Urinary bladder (tissue), 4 donors: ENCODE measurements around the gene ANTXR1. TPM values are rescaled to one million over a fixed set of nuclear protein-coding genes. Genes with fewer than 3 reads are reported as not detected.

Source experiments
- DNase-seq: peaks from one replicate; pipeline ENCODE4 v3.0.0-alpha.2; 2015; ENCODE audit errors: extremely low spot score
- H3K27ac ChIP-seq: one replicate; pipeline ENCODE4 v1.5.1; 2013; ENCODE audit warnings: low read depth, mild to moderate bottlenecking, moderate library complexity
- H3K36me3 ChIP-seq: one replicate; pipeline ENCODE4 v1.6.1; 2013; ENCODE audit warnings: mild to moderate bottlenecking, moderate library complexity; ENCODE audit not compliant: insufficient read depth
- H3K4me1 ChIP-seq: one replicate; pipeline ENCODE4 v1.6.1; 2013; ENCODE audit warnings: mild to moderate bottlenecking, moderate library complexity; ENCODE audit not compliant: insufficient read depth
- H3K4me3 ChIP-seq: one replicate; pipeline ENCODE4 v1.5.1; 2013; ENCODE audit warnings: low read depth, low read length
- WGBS: extraction: QIAGEN DNeasy Blood & Tissue Kit; methylation state at CpG from one replicate; pipeline ENCODE4 v1.1.7; 2013; 5-methylcytosine and 5-hydroxymethylcytosine counted together
- polyA plus RNA-seq: library from polyadenylated mRNA; stranded (reverse); fragments of 200-250 nt; gene quantifications from one replicate; pipeline ENCODE4 v1.2.3, GENCODE V29; 2013
- total RNA-seq: library from RNA; depleted of rRNA; stranded (reverse); fragments of >200 nt; gene quantifications from one replicate; pipeline ENCODE4 v1.2.3, GENCODE V29; 2014
- donor health status: healthy with polysubstance abuse.
- donor health status: healthy.

ANTXR1 gene
- total and polyA plus RNA-seq, 2 donors: 53.0 to 138 TPM

GRCh38 chr2:69118609-69119008 lies 105.6 kb downstream of the ANTXR1 start:
- no peak for DNase-seq
- no peaks in the 10 kb centered on the region for H3K36me3 ChIP-seq
- WGBS: 65% methylated on average over 13 of the region's 13 CpGs
- no peak overlapping the region for H3K4me3 ChIP-seq
- H3K27ac ChIP-seq: peak overlapping the region; percentile 11
- no peaks in the 10 kb centered on the region for H3K4me1 ChIP-seq

GRCh38 chr2:69119104-69119894 lies 106.3 kb downstream of the ANTXR1 start:
- H3K4me3 ChIP-seq: no peak overlapping the region
- no peak overlapping the region for H3K27ac ChIP-seq
- no peaks in the 10 kb centered on the region for H3K36me3 ChIP-seq
- no peak for DNase-seq
- H3K4me1 ChIP-seq: no peaks in the 10 kb centered on the region
- 75% methylated on average over 16 of the region's 16 CpGs for WGBS

GRCh38 chr2:69122271-69122670 lies 109.3 kb downstream of the ANTXR1 start:
- Histone ChIP-seq H3K4me1 (no peaks in the 10 kb centered on the region), H3K36me3 (no peaks in the 10 kb centered on the region), H3K4me3 (no peak overlapping the region), H3K27ac (no peak overlapping the region)
- DNase-seq: no peak
- WGBS: 84% methylated on average over 4 of the region's 4 CpGs

- WGBS: 82% methylated on average over 5 of the region's 5 CpGs
Measured at GRCh38 chr2:69123182-69123581, 110.2 kb downstream of the ANTXR1 start.

GRCh38 chr2:69124343-69124742 lies 111.4 kb downstream of the ANTXR1 start:
- DNase-seq: no peak
- 76% methylated on average over 4 of the region's 4 CpGs for WGBS
- Histone ChIP-seq H3K27ac (no peak overlapping the region), H3K36me3 (no peaks in the 10 kb centered on the region), H3K4me3 (no peak overlapping the region), H3K4me1 (no peaks in the 10 kb centered on the region)

More at GRCh38 chr2:69123182-69123581, 110.2 kb downstream of the ANTXR1 start:
- no peak for DNase-seq
- H3K4me3 ChIP-seq: no peak overlapping the region
- no peaks in the 10 kb centered on the region for H3K4me1 ChIP-seq
- no peaks in the 10 kb centered on the region for H3K36me3 ChIP-seq
- H3K27ac ChIP-seq: no peak overlapping the region

GRCh38 chr2:69125816-69126215 lies 112.8 kb downstream of the ANTXR1 start:
- H3K36me3 ChIP-seq: no peaks in the 10 kb centered on the region
- no peaks in the 10 kb centered on the region for H3K4me1 ChIP-seq
- no peak overlapping the region for H3K27ac ChIP-seq
- H3K4me3 ChIP-seq: no peak overlapping the region
- 91% methylated on average over 3 of the region's 3 CpGs for WGBS
- DNase-seq: no peak

- H3K27ac ChIP-seq: no peak overlapping the region
- H3K4me1 ChIP-seq: no peaks in the 10 kb centered on the region
- no peaks in the 10 kb centered on the region for H3K36me3 ChIP-seq
- DNase-seq: no peak
- H3K4me3 ChIP-seq: no peak overlapping the region
Measured at GRCh38 chr2:69126341-69126740, 113.4 kb downstream of the ANTXR1 start.

GRCh38 chr2:69131452-69131851 lies 118.5 kb downstream of the ANTXR1 start:
- DNase-seq: no peak
- Histone ChIP-seq H3K4me1 (no peaks in the 10 kb centered on the region), H3K4me3 (no peak overlapping the region), H3K36me3 (peaks cover 3% of the 10 kb centered on the region), H3K27ac (no peak overlapping the region)
- 96% methylated on average over 6 of the region's 6 CpGs for WGBS

- no peaks in the 10 kb centered on the region for H3K4me1 ChIP-seq
- no peak overlapping the region for H3K27ac ChIP-seq
- no peak for DNase-seq
- H3K4me3 ChIP-seq: no peak overlapping the region
- WGBS: 97% methylated on average over 4 of the region's 4 CpGs
- peaks cover 3% of the 10 kb centered on the region for H3K36me3 ChIP-seq
Measured at GRCh38 chr2:69131983-69132675, 119.2 kb downstream of the ANTXR1 start.

- Histone ChIP-seq H3K4me1 (no peaks in the 10 kb centered on the region), H3K4me3 (no peak overlapping the region), H3K27ac (no peak overlapping the region), H3K36me3 (peaks cover 3% of the 10 kb centered on the region)
- 96% methylated on average over 6 of the region's 6 CpGs for WGBS
- DNase-seq: no peak
Measured at GRCh38 chr2:69132960-69133590, 120.1 kb downstream of the ANTXR1 start.

GRCh38 chr2:69133898-69134297 lies 120.9 kb downstream of the ANTXR1 start:
- DNase-seq: no peak
- Histone ChIP-seq H3K4me3 (no peak overlapping the region), H3K36me3 (peaks cover 3% of the 10 kb centered on the region), H3K4me1 (no peaks in the 10 kb centered on the region), H3K27ac (no peak overlapping the region)
- 94% methylated on average over 3 of the region's 3 CpGs for WGBS

- no peak for DNase-seq
- no peaks in the 10 kb centered on the region for H3K4me1 ChIP-seq
- H3K4me3 ChIP-seq: no peak overlapping the region
- peaks cover 3% of the 10 kb centered on the region for H3K36me3 ChIP-seq
- WGBS: 64% methylated on average over 3 of the region's 3 CpGs
- H3K27ac ChIP-seq: no peak overlapping the region
Measured at GRCh38 chr2:69134306-69134945, 121.4 kb downstream of the ANTXR1 start.

- 28% methylated on average over 5 of the region's 5 CpGs for WGBS
- Histone ChIP-seq H3K27ac (no peak overlapping the region), H3K36me3 (peaks cover 3% of the 10 kb centered on the region), H3K4me1 (no peaks in the 10 kb centered on the region), H3K4me3 (no peak overlapping the region)
- no peak for DNase-seq
Measured at GRCh38 chr2:69138247-69138772, 125.3 kb downstream of the ANTXR1 start.
